GM13976 (cell line): Measurements from ENCODE around the gene NR2F6.
"Not testable (repeated sequence)": the region's sequence is repeated elsewhere in the genome, so short reads cannot be mapped to it uniquely, and the experiment has no call there.

Source experiments
- DNase-seq: peaks from one replicate; pipeline ENCODE4 v3.0.0; 2012; ENCODE audit warnings: low spot score
- in situ Hi-C: fragments of 300-500 bp; cut with MboI; formaldehyde crosslinking; loops from one replicate; pipeline ENCODE4 v1.12.0; 2022; ENCODE audit warnings: low sequenced_read_pairs, mixed read lengths, inconsistent platforms; ENCODE audit not compliant: unreplicated experiment
- TF ChIP-seq, protein P1 (sequence below): IDR thresholded peaks from 2 replicates; pipeline ENCODE4 v1.5.1; 2012; ENCODE audit warnings: borderline replicate concordance, mild to moderate bottlenecking; ENCODE audit not compliant: insufficient read depth; ENCODE audit errors: extremely low read depth, missing control alignments, control extremely low read depth

Gene NR2F6

GRCh38 chr19:17279436-17279835 is 33.7 kb upstream of the NR2F6 start:
- in situ Hi-C loops: no loop called here
- TF ChIP-seq, protein P1, sequence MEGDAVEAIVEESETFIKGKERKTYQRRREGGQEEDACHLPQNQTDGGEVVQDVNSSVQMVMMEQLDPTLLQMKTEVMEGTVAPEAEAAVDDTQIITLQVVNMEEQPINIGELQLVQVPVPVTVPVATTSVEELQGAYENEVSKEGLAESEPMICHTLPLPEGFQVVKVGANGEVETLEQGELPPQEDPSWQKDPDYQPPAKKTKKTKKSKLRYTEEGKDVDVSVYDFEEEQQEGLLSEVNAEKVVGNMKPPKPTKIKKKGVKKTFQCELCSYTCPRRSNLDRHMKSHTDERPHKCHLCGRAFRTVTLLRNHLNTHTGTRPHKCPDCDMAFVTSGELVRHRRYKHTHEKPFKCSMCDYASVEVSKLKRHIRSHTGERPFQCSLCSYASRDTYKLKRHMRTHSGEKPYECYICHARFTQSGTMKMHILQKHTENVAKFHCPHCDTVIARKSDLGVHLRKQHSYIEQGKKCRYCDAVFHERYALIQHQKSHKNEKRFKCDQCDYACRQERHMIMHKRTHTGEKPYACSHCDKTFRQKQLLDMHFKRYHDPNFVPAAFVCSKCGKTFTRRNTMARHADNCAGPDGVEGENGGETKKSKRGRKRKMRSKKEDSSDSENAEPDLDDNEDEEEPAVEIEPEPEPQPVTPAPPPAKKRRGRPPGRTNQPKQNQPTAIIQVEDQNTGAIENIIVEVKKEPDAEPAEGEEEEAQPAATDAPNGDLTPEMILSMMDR: no peak
- DNase-seq: no peak

GRCh38 chr19:17275441-17276175 is 29.9 kb upstream of the NR2F6 start:
- TF ChIP-seq, protein P1: no peak
- in situ Hi-C loops: no loop called here
- DNase-seq: no peak

DNA sequence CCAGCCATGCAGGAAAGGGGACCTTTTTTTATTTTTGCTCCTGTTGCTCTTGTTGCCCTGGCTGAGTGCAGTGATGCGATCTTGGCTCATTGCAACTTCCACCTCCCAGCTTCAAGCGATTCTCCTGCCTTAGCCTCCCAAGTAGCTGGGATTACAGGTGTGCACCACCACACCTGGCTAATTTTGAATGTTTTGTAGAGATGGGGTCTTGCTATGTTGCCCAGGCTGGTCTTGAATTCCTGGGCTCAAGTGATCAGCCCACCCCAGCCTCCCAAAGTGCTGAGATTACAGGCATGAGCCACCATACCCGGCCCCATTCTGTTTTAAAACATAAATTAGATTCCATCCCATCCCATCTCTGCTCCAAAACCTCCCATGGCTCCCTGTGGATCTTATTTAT is 29.2 kb upstream of the NR2F6 start:
- in situ Hi-C loops: not testable (repeated sequence)

GRCh38 chr19:17268754-17269153 is 23.0 kb upstream of the NR2F6 start:
- no peak for DNase-seq
- in situ Hi-C loops: no loop called here
- TF ChIP-seq, protein P1: no peak

More for the DNA sequence above, 29.2 kb upstream of the NR2F6 start:
- DNase-seq: not testable (repeated sequence)

GRCh38 chr19:17266975-17267788 is 21.5 kb upstream of the NR2F6 start, which contains the start of gene BABAM1:
BABAM1 (plus strand) TSS chr19:17267443; CDS start chr19:17268807, 1,364 bp downstream.
- peak; percentile 97 for DNase-seq
- in situ Hi-C loops: no loop called here
- TF ChIP-seq, protein P1: no peak

DNA sequence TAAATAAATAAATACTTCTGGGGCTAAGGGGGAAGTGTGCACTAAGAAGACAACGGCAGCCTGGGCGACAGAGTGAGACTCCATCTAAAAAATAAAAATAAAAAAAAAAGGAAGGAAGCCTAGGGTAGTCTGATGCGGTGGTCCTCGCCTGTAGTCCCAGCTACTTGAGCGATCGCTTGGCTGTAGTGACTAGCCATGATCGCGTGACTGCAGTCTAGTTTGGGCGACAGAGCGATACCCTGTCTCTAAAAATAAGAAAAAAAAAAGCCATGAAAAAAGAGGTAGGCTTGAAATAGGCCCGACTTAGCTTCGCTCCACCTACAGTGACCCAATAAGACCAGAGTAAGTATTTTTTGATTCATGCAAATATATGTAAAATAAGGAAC is 20.9 kb upstream of the NR2F6 start:
- in situ Hi-C loops: no loop called here
- TF ChIP-seq, protein P1: no peak
- DNase-seq: no peak

GRCh38 chr19:17266026-17266425 is 20.3 kb upstream of the NR2F6 start:
- DNase-seq: no peak
- TF ChIP-seq, protein P1: no peak
- in situ Hi-C loops: no loop called here
